Endothelial cell of umbilical vein (primary cell): Measurements from ENCODE around the gene SARNP. TPM values are rescaled to one million over a fixed set of nuclear protein-coding genes. Genes with fewer than 3 reads are reported as not detected.

ENCODE experiments used
- BruUV-seq: library from RNA; stranded (reverse); fragments of 400-500 nt; replicated peaks from 2 replicates; lab custom pipeline; 2021; lab: Mats Ljungman, UMichigan
- CTCF ChIA-PET: fragments of 300-600, 350-600 bp; sonication (Branson Sonifier 250); formaldehyde crosslinking; loops from one replicate; lab custom pipeline; 2021; ENCODE audit warnings: antibody characterized with exemption, inconsistent platforms; lab: Charles Lee
- POLR2A ChIA-PET: fragments of 300-600, 350-600 bp; sonication (Branson Sonifier 250); formaldehyde crosslinking; loops from one replicate; lab custom pipeline; 2021; ENCODE audit warnings: antibody characterized with exemption, inconsistent platforms; lab: Charles Lee
- DNase-seq: peaks from one replicate; pipeline ENCODE4 v3.0.0-alpha.2; 2011; ENCODE audit warnings: low read depth, low spot score
- FAIRE-seq: peaks from 2 replicates; lab custom pipeline; 2011; peaks lifted over from hg19 to GRCh38; lab: Jason Lieb, UNC
- H2AFZ ChIP-seq: 2 replicates; pipeline ENCODE4 v1.6.0; 2012; ENCODE audit warnings: low read depth, low read length, control low read depth, inconsistent platforms
- H3K27ac ChIP-seq: 2 replicates; pipeline ENCODE4 v1.5.1; 2011; ENCODE audit warnings: low read depth, mild to moderate bottlenecking, control low read depth, low read length, moderate library complexity; ENCODE audit not compliant: insufficient read depth
- H3K27me3 ChIP-seq, 2 experiments: 2 replicates each; pipeline versions ENCODE4 v1.6.0 to v1.6.1; 2011; ENCODE audit warnings: low read length in 2 of 2, mixed read lengths in 1 of 2; ENCODE audit not compliant: control insufficient read depth in 2 of 2, insufficient read depth in 2 of 2
- H3K36me3 ChIP-seq, 2 experiments: 2 replicates in 1 of 2; 3 replicates in 1 of 2; pipeline ENCODE4 v1.5.1; 2011; ENCODE audit warnings: low read length in 2 of 2, mild to moderate bottlenecking in 1 of 2, moderate library complexity in 1 of 2; ENCODE audit not compliant: control insufficient read depth in 2 of 2, insufficient read depth in 2 of 2; ENCODE audit errors: extremely low read depth in 1 of 2
- H3K4me1 ChIP-seq: 3 replicates; pipeline ENCODE4 v1.5.1; 2011; ENCODE audit warnings: mild to moderate bottlenecking, low read length; ENCODE audit not compliant: control insufficient read depth, insufficient read depth; ENCODE audit errors: extremely low read depth
- H3K4me2 ChIP-seq: 2 replicates; pipeline ENCODE4 v1.6.1; 2011; ENCODE audit warnings: low read length, control low read depth, mixed read lengths; ENCODE audit not compliant: insufficient read depth
- H3K4me3 ChIP-seq, 3 experiments: fragments of 200-600 bp in 1 of 3; sonication (generic), shearing (Covaris generic) in 1 of 3; replicated peaks in 1 of 3; 2 replicates each; pipeline ENCODE4 v1.5.1; 2011 to 2016; ENCODE audit warnings: control low read depth in 3 of 3, low read length in 3 of 3, mild to moderate bottlenecking in 2 of 3, inconsistent platforms in 1 of 3, low read depth in 1 of 3, moderate library complexity in 1 of 3; ENCODE audit not compliant: insufficient read depth in 1 of 3
- H3K79me2 ChIP-seq: 2 replicates; pipeline ENCODE4 v1.6.0; 2012; ENCODE audit warnings: low read length, inconsistent platforms; ENCODE audit not compliant: control insufficient read depth, insufficient read depth
- H3K9ac ChIP-seq: replicated peaks from 2 replicates; pipeline ENCODE3; 2011; ENCODE audit warnings: low read length, control low read depth; ENCODE audit not compliant: insufficient read depth; ENCODE audit errors: extremely low read depth
- H3K9me1 ChIP-seq: replicated peaks from 3 replicates; pipeline ENCODE4 v1.6.0; 2011; ENCODE audit warnings: mild to moderate bottlenecking, low read length; ENCODE audit not compliant: control insufficient read depth, insufficient read depth; ENCODE audit errors: extremely low read depth
- H3K9me3 ChIP-seq: replicated peaks from 2 replicates; pipeline ENCODE4 v1.5.1; 2012; ENCODE audit warnings: low read length, inconsistent platforms; ENCODE audit not compliant: control insufficient read depth, insufficient read depth
- H4K20me1 ChIP-seq: replicated peaks from 2 replicates; pipeline ENCODE3; 2011; ENCODE audit warnings: mild to moderate bottlenecking, low read length; ENCODE audit not compliant: control insufficient read depth, insufficient read depth; ENCODE audit errors: extremely low read depth
- EZH2 ChIP-seq: IDR thresholded peaks from 2 replicates; pipeline ENCODE4 v1.6.1; 2012; ENCODE audit warnings: borderline replicate concordance, low read depth, mild to moderate bottlenecking, moderate library complexity, low read length, inconsistent platforms; ENCODE audit not compliant: severe bottlenecking
- FOS ChIP-seq: IDR thresholded peaks from 2 replicates; pipeline ENCODE4 v1.6.1; 2011; ENCODE audit warnings: mild to moderate bottlenecking, low read length, moderate library complexity, borderline replicate concordance; ENCODE audit not compliant: insufficient read depth
- GATA2 ChIP-seq: IDR thresholded peaks from 2 replicates; pipeline ENCODE4 v1.7.0; 2011; ENCODE audit warnings: low read depth, mild to moderate bottlenecking, moderate library complexity, mixed read lengths, low read length; ENCODE audit not compliant: insufficient read length, insufficient read depth
- JUN ChIP-seq: IDR thresholded peaks from 2 replicates; pipeline ENCODE4 v1.6.1; 2011; ENCODE audit warnings: borderline replicate concordance, low read depth; ENCODE audit not compliant: insufficient read length, insufficient read depth
- MYC ChIP-seq: IDR thresholded peaks from one replicate; pipeline ENCODE4 v1.6.1; 2011; ENCODE audit warnings: mild to moderate bottlenecking, low read depth, low read length
- POLR2A ChIP-seq: IDR thresholded peaks from 2 replicates; pipeline ENCODE4 v1.6.1; 2012; ENCODE audit warnings: low read depth, mild to moderate bottlenecking, control low read depth, low read length
- POLR2AphosphoS5 ChIP-seq: IDR thresholded peaks from 2 replicates; pipeline ENCODE4 v1.6.1; 2012; ENCODE audit warnings: low read depth, mild to moderate bottlenecking, control low read depth, low read length, moderate library complexity; ENCODE audit not compliant: insufficient read depth
- dilution Hi-C: fragments of 300-500 bp; cut with MboI; formaldehyde crosslinking; loops from one replicate; pipeline ENCODE4 v1.15.0; 2019; ENCODE audit warnings: low sequenced_read_pairs; ENCODE audit not compliant: extremely low pct_ligation_motif_present
- intact Hi-C: fragments of 100-400 bp; cut with micrococcal nuclease; formaldehyde crosslinking; loops from one replicate; pipeline ENCODE4 v1.10.0; 2022
- polyA plus RNA-seq, 4 experiments: library from polyadenylated mRNA; depleted of rRNA in 3 of 4; stranded (reverse) in 3 of 4; unstranded in 1 of 4; fragments of >200 nt; gene quantifications; 2 replicates each; pipeline versions ENCODE4 v1.2.1 to v1.2.3, GENCODE V29; 2011 to 2012; ENCODE audit warnings: missing spikeins in 1 of 4
- total RNA-seq: library from RNA; stranded (reverse); gene quantifications from 2 replicates; pipeline ENCODE4 v1.2.3, GENCODE V29; 2021
- TF ChIP-seq, protein P1 (sequence below), 2 donors: IDR thresholded peaks; 1 replicate in 1 of 2; 2 replicates in 1 of 2; pipeline ENCODE4 v1.5.1; 2011; ENCODE audit warnings: low read length in 2 of 2, mild to moderate bottlenecking in 2 of 2, moderate library complexity in 2 of 2, control low read depth in 1 of 2, inconsistent platforms in 1 of 2, low read depth in 1 of 2; ENCODE audit not compliant: insufficient read depth in 1 of 2; ENCODE audit errors: extremely low read depth in 1 of 2
- TF ChIP-seq, protein P2 (sequence below): IDR thresholded peaks from 2 replicates; pipeline ENCODE4 v1.6.1; 2011; ENCODE audit not compliant: insufficient read depth, insufficient read length

The SARNP gene
- total and polyA plus RNA-seq, 2 donors (not counting 3 experiments of a cell fraction or from before 2014, with no cell fraction given) = 88.1 to 101 TPM

DNA sequence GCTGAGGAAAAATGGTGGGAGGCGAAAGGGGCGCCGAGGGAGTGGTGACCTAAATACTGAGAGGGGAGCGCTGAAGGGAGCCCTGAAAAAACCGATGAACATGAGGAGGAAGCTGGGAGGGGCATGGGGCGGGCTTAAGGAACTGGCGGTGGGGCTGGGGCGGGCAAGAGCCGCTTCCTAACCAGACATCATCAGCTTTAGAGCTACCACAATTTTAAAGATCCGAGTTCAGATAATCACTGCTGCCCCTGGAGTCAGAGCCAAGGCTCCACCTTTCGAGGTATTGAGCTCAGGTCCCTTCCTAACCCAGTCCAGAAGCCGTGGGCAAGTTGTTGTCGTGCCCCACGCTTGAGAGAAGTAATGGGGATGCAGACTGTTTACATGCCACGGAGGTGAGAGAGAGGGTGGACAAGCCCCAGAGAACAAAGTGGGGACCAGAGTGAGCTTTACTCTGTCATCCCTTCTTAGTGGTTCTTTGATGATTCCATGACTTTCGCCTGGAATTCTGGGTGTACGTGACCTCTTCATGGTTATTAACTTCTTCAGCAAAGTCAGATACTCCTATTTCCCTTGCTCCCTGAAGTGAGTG lies 710 bp upstream of the SARNP start:
- intact Hi-C loops = loop anchor here (1.0 to 5.0 kb wide), 2 partner anchors 11 to 81 kb away; partner anchors contain the start of gene DNAJC14
- TSS peak; percentile 48 for BruUV-seq

DNA sequence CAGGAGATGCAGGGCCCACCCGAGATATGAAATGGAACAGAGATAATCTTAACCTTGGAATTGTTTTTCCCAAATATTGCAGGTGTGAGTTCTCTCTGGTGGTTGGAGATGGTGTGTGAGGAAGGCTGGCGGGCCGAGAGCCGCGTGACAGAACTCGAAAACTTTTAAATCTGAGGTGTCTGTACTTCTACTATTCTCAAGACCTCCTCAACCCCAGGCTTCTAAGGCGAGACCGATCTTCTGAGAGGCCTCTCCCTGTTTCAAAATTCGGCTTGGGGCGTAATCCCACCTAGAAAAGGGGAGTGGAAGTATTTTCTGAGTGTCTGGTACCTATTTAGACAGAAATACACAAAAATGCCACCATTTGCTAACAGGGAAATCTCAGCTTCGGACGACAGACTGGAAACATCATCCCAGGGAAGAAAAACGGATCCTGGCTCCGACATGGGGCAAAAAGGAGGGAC lies 611 bp downstream of the SARNP start:
- Histone ChIP-seq H3K9ac (peak overlapping the region; percentile 97), H3K4me3 (peak overlapping the region; percentile 95 to 99 (median 98)), H3K4me2 (peak overlapping the region; percentile 95), H3K27me3 (no peaks in the 10 kb centered on the region), H3K9me1 (no peaks in the 10 kb centered on the region), H3K9me3 (no peaks in the 10 kb centered on the region), H4K20me1 (peaks cover 3% of the 10 kb centered on the region), H3K79me2 (peaks cover 70% of the 10 kb centered on the region), H3K27ac (peak overlapping the region; percentile 81), H3K36me3 (peaks cover 10 to 12% of the 10 kb centered on the region in 2 experiments), H3K4me1 (peaks cover 16% of the 10 kb centered on the region), H2AFZ (peak overlapping the region; percentile 86)
- TF ChIP-seq POLR2A = no peak
- no peak for TF ChIP-seq MYC
- no peak for TF ChIP-seq EZH2
- TF ChIP-seq GATA2 = no peak
- TF ChIP-seq, protein P1, sequence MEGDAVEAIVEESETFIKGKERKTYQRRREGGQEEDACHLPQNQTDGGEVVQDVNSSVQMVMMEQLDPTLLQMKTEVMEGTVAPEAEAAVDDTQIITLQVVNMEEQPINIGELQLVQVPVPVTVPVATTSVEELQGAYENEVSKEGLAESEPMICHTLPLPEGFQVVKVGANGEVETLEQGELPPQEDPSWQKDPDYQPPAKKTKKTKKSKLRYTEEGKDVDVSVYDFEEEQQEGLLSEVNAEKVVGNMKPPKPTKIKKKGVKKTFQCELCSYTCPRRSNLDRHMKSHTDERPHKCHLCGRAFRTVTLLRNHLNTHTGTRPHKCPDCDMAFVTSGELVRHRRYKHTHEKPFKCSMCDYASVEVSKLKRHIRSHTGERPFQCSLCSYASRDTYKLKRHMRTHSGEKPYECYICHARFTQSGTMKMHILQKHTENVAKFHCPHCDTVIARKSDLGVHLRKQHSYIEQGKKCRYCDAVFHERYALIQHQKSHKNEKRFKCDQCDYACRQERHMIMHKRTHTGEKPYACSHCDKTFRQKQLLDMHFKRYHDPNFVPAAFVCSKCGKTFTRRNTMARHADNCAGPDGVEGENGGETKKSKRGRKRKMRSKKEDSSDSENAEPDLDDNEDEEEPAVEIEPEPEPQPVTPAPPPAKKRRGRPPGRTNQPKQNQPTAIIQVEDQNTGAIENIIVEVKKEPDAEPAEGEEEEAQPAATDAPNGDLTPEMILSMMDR (IDR thresholded peaks at IDR 0.05; ENCODE audit: extremely low read depth in 1 of 2, insufficient read depth in 1 of 2, low read depth in 1 of 2, low read length in 2 of 2) = no peak
- TF ChIP-seq FOS = no peak
- no peak for TF ChIP-seq JUN
- TF ChIP-seq, protein P2, sequence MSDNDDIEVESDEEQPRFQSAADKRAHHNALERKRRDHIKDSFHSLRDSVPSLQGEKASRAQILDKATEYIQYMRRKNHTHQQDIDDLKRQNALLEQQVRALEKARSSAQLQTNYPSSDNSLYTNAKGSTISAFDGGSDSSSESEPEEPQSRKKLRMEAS = no peak
- no peak for TF ChIP-seq POLR2AphosphoS5
- intact Hi-C loops (loop anchor here (1.0 to 5.0 kb wide), 4 partner anchors 80 to 224 kb away; partner anchors contain the start of genes PYM1 and RPS26), dilution Hi-C loops (no loop called here)
- ChIA-PET POLR2A (interaction anchor here (0.7 to 1.8 kb wide), 4 partner anchors 9 to 115 kb away, joined by 3 to 40 read pairs (median 4); partner anchors contain the start of genes CD63 and DNAJC14), CTCF (interaction anchor here (1.1 to 5.8 kb wide), 8 partner anchors 13 to 179 kb away, joined by 4 to 38 read pairs (median 12); partner anchors contain the start of genes DNAJC14, GDF11 and PYM1)
- no peak for DNase-seq
- no peak for FAIRE-seq
- TSS peak; percentile 74 for BruUV-seq

More for the DNA sequence above, 710 bp upstream of the SARNP start:
- Histone ChIP-seq H3K27me3 (no peaks in the 10 kb centered on the region), H3K4me1 (peaks cover 16% of the 10 kb centered on the region), H3K27ac (peak overlapping the region; percentile 18), H3K36me3 (peaks cover 14 to 21% of the 10 kb centered on the region in 2 experiments), H3K79me2 (peaks cover 58% of the 10 kb centered on the region), H3K4me3 (peak overlapping the region; percentile 67 to 82 (median 73)), H3K4me2 (peak overlapping the region; percentile 70), H2AFZ (peak overlapping the region; percentile 63), H3K9ac (peak overlapping the region; percentile 66), H3K9me1 (no peaks in the 10 kb centered on the region), H3K9me3 (no peaks in the 10 kb centered on the region), H4K20me1 (no peaks in the 10 kb centered on the region)
- FAIRE-seq (no peak), DNase-seq (no peak)
- dilution Hi-C loops = no loop called here
- CTCF ChIA-PET = interaction anchor here (0.6 to 5.8 kb wide), 14 partner anchors 9 to 178 kb away, joined by 3 to 38 read pairs (median 6); partner anchors contain the start of genes DGKA, DNAJC14, GDF11 and PYM1
- TF ChIP-seq, protein P2 = no peak
- TF ChIP-seq POLR2A = peak; percentile 31
- TF ChIP-seq POLR2AphosphoS5 = peak; percentile 37
- POLR2A ChIA-PET = interaction anchor here (0.8 to 1.8 kb wide), 5 partner anchors 8 to 113 kb away, joined by 3 to 40 read pairs (median 7); partner anchors contain the start of genes CD63 and DNAJC14
